GM18526 (cell line): ENCODE data around the gene SOCS7.

ENCODE experiments used
- POLR2A ChIP-seq: IDR thresholded peaks from 3 replicates; pipeline ENCODE4 v1.6.1; 2011; ENCODE audit not compliant: insufficient read length; ENCODE audit errors: extremely low read depth

SOCS7 gene, protein sequence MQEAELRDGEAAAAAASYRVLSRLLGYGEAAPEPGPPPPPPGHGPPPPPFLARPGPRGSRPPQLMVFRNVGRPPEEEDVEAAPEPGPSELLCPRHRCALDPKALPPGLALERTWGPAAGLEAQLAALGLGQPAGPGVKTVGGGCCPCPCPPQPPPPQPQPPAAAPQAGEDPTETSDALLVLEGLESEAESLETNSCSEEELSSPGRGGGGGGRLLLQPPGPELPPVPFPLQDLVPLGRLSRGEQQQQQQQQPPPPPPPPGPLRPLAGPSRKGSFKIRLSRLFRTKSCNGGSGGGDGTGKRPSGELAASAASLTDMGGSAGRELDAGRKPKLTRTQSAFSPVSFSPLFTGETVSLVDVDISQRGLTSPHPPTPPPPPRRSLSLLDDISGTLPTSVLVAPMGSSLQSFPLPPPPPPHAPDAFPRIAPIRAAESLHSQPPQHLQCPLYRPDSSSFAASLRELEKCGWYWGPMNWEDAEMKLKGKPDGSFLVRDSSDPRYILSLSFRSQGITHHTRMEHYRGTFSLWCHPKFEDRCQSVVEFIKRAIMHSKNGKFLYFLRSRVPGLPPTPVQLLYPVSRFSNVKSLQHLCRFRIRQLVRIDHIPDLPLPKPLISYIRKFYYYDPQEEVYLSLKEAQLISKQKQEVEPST

DNA sequence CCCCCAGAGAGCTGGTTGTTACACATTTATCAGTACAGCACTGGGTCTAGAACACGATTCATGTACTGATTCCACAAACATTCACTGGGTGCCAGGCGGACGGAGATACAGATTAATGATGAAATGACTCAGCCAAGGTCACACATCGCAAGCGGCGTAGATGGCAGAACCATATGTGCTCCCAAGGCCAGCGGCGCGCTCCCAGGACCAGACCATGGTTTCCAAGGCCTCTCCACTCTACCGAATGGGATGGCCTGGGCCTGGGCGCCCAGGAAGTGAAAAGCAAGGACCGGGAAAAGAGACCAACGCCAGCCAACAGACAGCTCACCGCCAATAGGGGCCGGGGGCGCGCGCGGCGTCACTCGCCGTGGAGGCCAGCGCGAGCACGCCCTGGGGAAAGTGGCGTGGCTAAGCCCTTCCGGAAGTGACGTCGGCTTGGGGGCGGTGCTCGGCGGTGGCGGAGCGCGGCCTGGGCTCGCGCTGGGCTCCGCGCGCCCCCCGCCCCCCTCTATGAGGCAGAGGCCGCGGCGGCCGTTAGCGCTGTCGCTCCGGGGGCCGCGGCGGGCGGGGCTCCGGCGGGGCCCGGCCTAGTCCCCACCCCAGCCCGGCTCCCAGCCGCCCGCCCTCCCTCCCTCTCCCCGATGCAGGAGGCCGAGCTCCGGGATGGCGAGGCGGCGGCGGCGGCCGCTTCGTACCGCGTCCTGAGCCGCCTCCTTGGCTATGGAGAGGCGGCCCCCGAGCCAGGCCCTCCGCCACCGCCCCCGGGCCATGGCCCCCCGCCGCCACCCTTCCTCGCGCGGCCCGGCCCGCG is at the start of gene SOCS7:
Gene SOCS7 (plus strand): TSS at position 433 of the 811 bp plus-strand sequence. CDS start 209 bp downstream, at position 642.
- peak; percentile 86 for TF ChIP-seq POLR2A

- TF ChIP-seq POLR2A, result no peak
These were observed 36.1 kb upstream of the SOCS7 start for GRCh38 chr17:38315497-38315896.

- no peak for TF ChIP-seq POLR2A
These were observed 34.6 kb upstream of the SOCS7 start for GRCh38 chr17:38317081-38317480.

DNA sequence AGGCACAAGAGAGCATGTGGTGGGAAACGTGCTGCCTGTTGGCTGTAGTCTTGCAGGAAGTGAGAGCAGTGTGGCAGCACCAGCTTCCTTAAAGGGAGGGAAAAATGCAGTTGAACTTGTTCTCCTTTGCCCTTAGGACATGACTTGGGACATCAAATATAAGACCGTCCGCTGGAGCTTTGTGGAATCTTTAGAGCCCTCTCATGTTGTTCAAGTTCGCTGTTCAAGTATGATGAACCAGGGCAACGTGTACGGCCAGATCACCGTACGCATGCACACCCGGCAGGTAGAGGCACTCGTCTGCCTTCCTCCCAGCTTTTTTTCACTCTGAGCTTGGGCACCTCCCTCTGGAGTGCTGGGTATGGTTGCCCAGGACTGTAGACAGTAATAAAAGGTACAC is 31.2 kb upstream of the SOCS7 start:
- no peak for TF ChIP-seq POLR2A

DNA sequence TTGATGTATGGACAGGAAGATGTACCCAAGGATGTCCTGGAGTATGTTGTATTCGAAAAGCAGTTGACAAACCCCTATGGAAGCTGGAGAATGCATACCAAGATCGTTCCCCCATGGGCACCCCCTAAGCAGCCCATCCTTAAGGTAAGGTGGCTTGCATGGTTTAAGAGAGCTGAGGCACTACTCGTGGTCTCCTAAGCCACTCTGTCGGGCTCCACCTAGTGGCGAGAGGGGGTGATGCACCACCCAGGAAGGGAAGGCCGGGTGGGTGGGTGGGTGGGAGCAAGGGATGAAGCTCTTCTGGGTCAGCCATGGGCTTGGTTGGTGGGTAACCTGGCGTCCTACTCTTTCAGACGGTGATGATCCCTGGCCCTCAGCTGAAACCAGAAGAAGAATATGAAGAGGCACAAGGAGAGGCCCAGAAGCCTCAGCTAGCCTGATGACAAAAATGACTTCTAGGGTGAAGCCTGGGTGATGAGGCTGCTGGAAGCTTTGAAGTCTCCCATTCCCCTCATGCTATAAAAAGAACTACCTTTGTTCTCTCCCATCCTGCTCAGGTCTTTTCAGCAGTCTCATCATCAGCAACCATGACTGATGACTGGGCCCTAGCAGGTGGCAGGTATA is 29.4 kb upstream of the SOCS7 start:
- TF ChIP-seq POLR2A, result no peak

DNA sequence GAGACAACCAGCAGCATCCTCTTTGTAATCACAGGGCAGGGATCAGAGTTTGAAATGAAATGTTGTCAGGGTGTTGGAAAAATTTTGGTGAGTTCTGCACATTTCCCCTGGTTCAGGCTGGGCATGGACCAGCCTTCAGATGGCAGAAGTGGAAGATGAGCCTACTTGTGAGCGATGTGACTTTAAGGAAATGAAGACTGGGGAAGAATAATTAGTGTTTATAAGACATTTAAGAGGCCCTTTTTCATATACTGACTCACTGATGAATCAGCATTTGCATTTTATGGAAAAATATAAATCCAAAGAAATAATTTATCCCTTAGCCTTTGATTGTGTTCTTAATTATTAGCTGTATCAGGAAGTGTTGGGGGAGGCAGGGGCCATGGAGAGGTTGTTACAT is 28.7 kb upstream of the SOCS7 start:
- TF ChIP-seq POLR2A, result no peak

DNA sequence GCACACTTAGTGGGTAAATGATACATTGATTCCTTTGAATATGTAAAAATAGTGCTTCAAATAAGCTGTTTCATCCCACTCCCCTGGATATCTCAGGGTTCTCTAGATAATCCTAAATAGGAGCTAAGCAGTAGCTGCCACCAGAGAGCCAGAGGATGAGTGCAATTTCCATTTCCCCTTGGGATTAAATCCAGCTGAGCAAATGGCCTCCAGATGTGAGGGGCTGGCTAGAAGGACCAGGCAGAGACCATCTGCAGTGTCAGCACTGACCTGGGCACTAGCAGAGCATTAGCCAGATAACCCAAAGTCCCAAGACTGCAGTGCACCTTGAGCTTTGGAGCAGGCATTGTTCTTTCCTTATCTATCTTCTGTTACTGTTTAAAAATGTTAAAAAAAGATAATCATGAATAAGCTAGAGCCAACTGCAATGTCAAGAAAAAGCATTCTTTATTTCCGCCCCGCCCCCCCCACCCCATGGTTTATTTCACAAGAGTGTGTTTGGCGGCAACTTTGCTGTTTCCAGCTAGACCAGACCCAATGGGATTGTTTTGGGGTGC is 27.4 kb upstream of the SOCS7 start:
- TF ChIP-seq POLR2A, result no peak

GRCh38 chr17:38324772-38325171 is 26.9 kb upstream of the SOCS7 start:
- TF ChIP-seq POLR2A, result no peak

DNA sequence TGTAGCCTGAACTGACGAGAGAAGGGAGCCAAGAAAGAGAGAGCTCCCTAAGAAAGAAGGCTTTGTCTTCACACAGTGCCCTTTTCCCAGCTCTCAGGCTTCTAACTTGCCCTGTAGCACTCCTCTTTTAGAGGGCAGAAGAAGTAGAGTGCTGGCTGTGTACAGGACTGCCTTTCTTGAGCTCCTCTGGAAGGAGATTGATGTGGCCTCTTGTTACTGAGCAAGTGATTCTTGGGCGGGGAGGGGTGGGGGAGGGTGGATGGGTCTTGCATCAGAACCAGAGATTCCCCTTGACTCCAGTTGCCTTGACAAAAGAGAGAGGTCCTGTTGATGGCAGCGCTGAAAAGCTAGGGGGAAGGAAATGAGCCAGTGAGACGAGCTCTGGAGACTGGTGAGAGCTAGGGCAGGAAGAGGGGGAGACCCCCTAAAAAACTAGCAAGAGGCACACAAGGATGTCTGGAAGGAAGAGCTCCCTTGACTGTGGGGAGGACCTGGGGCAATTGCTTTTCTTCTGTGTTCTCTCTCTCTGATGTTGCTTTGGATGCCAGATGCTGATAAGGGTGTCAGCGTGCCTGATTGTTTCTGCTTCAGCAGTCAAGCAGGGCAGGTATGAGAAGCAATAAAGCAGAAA is 26.3 kb upstream of the SOCS7 start:
- no peak for TF ChIP-seq POLR2A

- TF ChIP-seq POLR2A, result no peak
These were observed 24.4 kb upstream of the SOCS7 start for GRCh38 chr17:38326996-38327792.

DNA sequence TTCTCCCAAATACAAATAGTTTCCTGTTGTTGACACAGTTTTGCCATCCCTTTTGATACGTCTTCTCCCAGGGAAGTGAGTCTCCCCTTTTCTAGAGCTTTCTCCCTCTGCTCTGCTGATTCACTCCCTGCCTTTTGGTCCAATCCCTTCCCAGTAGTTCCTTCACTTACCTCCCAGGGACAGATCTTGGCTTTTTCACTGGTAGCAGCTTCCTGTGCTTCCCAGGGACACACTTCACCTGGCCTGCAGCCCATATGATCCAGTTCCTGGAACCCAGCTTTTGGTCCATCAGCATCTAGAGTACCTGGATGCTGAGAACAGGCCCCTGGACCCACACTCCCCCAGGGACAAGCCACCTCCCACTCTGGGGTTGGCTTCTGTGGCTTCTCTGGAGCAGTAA is 23.7 kb upstream of the SOCS7 start:
- TF ChIP-seq POLR2A, result no peak

- TF ChIP-seq POLR2A, result no peak
These were observed 23.0 kb upstream of the SOCS7 start for GRCh38 chr17:38328620-38329019.

GRCh38 chr17:38329284-38329683 is 22.4 kb upstream of the SOCS7 start:
- TF ChIP-seq POLR2A, result no peak
